HG03575 (cell line): Measurements from ENCODE around the gene PLEK2.
"Not testable (repeated sequence)": the region's sequence is repeated elsewhere in the genome, so short reads cannot be mapped to it uniquely, and the experiment has no call there.

ENCODE experiments used
- ATAC-seq: cut with Tn5 transposase; IDR thresholded peaks from one replicate; pipeline ENCODE4 v1.9.1; 2021; ENCODE audit not compliant: unreplicated experiment, insufficient number of reproducible peaks, low FRiP score; ENCODE audit errors: extremely low read depth

PLEK2 gene

GRCh38 chr14:67411820-67412421 lies at the start of gene PLEK2:
PLEK2 (minus strand) TSS chr14:67412165; CDS start chr14:67412059, 106 bp downstream.
- no peak for ATAC-seq

- ATAC-seq: no peak
Observed at GRCh38 chr14:67461341-67461985, 49.5 kb upstream of the PLEK2 start.

- no peak for ATAC-seq
Observed at GRCh38 chr14:67459336-67459735, 47.4 kb upstream of the PLEK2 start.

GRCh38 chr14:67457782-67458181 lies 45.8 kb upstream of the PLEK2 start:
- ATAC-seq: no peak

- no peak for ATAC-seq
Observed at GRCh38 chr14:67456732-67457131, 44.8 kb upstream of the PLEK2 start.

- ATAC-seq: no peak
Observed at GRCh38 chr14:67453575-67454300, 41.8 kb upstream of the PLEK2 start.

- ATAC-seq: not testable (repeated sequence)
Observed at GRCh38 chr14:67451667-67452066, 39.7 kb upstream of the PLEK2 start.

- ATAC-seq: no peak
Observed at GRCh38 chr14:67449096-67449495, 37.1 kb upstream of the PLEK2 start.

GRCh38 chr14:67447033-67447381 lies 35.0 kb upstream of the PLEK2 start:
- no peak for ATAC-seq

GRCh38 chr14:67446371-67447032 lies 34.5 kb upstream of the PLEK2 start:
- ATAC-seq: no peak

- ATAC-seq: no peak
Observed at GRCh38 chr14:67444395-67444794, 32.4 kb upstream of the PLEK2 start.

- ATAC-seq: no peak
Observed at GRCh38 chr14:67442139-67442906, 30.4 kb upstream of the PLEK2 start.

- ATAC-seq: no peak
Observed at GRCh38 chr14:67441672-67442071, 29.7 kb upstream of the PLEK2 start.

GRCh38 chr14:67441256-67441655 lies 29.3 kb upstream of the PLEK2 start:
- ATAC-seq: no peak

GRCh38 chr14:67440513-67440912 lies 28.5 kb upstream of the PLEK2 start:
- ATAC-seq: no peak

GRCh38 chr14:67438969-67439368 lies 27.0 kb upstream of the PLEK2 start:
- ATAC-seq: no peak

- no peak for ATAC-seq
Observed at GRCh38 chr14:67436006-67436866, 24.3 kb upstream of the PLEK2 start.

- no peak for ATAC-seq
Observed at GRCh38 chr14:67435603-67436002, 23.6 kb upstream of the PLEK2 start.
